Measurements from ENCODE around the gene IGSF9B.

GRCh38 chr11:133946051-133946450 is 10.7 kb downstream of the IGSF9B start:
- TF ChIP-seq, protein P1, sequence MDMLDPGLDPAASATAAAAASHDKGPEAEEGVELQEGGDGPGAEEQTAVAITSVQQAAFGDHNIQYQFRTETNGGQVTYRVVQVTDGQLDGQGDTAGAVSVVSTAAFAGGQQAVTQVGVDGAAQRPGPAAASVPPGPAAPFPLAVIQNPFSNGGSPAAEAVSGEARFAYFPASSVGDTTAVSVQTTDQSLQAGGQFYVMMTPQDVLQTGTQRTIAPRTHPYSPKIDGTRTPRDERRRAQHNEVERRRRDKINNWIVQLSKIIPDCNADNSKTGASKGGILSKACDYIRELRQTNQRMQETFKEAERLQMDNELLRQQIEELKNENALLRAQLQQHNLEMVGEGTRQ (IDR thresholded peaks at IDR 0.05; ENCODE audit: borderline replicate concordance, low read depth, low read length): no peak
- TF ChIP-seq SKIL (IDR thresholded peaks at IDR 0.05; ENCODE audit: low read depth, poor library complexity, severe bottlenecking): no peak
- TF ChIP-seq, protein P2, sequence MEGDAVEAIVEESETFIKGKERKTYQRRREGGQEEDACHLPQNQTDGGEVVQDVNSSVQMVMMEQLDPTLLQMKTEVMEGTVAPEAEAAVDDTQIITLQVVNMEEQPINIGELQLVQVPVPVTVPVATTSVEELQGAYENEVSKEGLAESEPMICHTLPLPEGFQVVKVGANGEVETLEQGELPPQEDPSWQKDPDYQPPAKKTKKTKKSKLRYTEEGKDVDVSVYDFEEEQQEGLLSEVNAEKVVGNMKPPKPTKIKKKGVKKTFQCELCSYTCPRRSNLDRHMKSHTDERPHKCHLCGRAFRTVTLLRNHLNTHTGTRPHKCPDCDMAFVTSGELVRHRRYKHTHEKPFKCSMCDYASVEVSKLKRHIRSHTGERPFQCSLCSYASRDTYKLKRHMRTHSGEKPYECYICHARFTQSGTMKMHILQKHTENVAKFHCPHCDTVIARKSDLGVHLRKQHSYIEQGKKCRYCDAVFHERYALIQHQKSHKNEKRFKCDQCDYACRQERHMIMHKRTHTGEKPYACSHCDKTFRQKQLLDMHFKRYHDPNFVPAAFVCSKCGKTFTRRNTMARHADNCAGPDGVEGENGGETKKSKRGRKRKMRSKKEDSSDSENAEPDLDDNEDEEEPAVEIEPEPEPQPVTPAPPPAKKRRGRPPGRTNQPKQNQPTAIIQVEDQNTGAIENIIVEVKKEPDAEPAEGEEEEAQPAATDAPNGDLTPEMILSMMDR (IDR thresholded peaks at IDR 0.05 in 2 of 3, conservative IDR thresholded peaks at IDR 0.05 in 1 of 3; ENCODE audit: control insufficient read depth in 2 of 3, extremely low read depth in 1 of 3, insufficient read depth in 1 of 3, low read depth in 3 of 3, low read length in 3 of 3): no peak
- TF ChIP-seq SRF (IDR thresholded peaks at IDR 0.05; ENCODE audit: low read depth in 2 of 2, low read length in 2 of 2): no peak
- TF ChIP-seq, protein P3, sequence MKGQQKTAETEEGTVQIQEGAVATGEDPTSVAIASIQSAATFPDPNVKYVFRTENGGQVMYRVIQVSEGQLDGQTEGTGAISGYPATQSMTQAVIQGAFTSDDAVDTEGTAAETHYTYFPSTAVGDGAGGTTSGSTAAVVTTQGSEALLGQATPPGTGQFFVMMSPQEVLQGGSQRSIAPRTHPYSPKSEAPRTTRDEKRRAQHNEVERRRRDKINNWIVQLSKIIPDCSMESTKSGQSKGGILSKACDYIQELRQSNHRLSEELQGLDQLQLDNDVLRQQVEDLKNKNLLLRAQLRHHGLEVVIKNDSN (IDR thresholded peaks at IDR 0.05; ENCODE audit: borderline replicate concordance, extremely low read length, insufficient read depth, low read depth, low read length): no peak
- TF ChIP-seq POLR2A (IDR thresholded peaks at IDR 0.05; ENCODE audit: low read depth, low read length): no peak
- no peak for TF ChIP-seq EP300 (IDR thresholded peaks at IDR 0.05; ENCODE audit: borderline replicate concordance in 1 of 2, control insufficient read depth in 1 of 2, low read depth in 2 of 2, low read length in 2 of 2)
